A549 (cell line): ENCODE measurements around the gene USP24.

Source experiments
- CEBPB ChIP-seq, 2 experiments: fragments of >200 bp in 1 of 2; sonication (Bioruptor Twin) in 1 of 2; formaldehyde crosslinking in 1 of 2; IDR thresholded peaks; 2 replicates each; pipeline ENCODE4 v1.6.1; 2012 to 2016
- CTCF ChIP-seq: fragments of >200 bp; sonication (Bioruptor Twin); formaldehyde crosslinking; IDR thresholded peaks from 3 replicates; pipeline ENCODE4 v1.5.1; 2016
- EHMT2 ChIP-seq: fragments of 200-600 bp; sonication (generic); IDR thresholded peaks from 2 replicates; pipeline ENCODE4 v1.6.1; 2016; ENCODE audit warnings: antibody characterized with exemption, low read depth, mild to moderate bottlenecking, moderate library complexity
- HDAC2 ChIP-seq: fragments of 200-600 bp; sonication (generic); IDR thresholded peaks from 2 replicates; pipeline ENCODE4 v1.6.1; 2016
- JUN ChIP-seq, 2 experiments: fragments of >200 bp; sonication (Bioruptor Twin); formaldehyde crosslinking; IDR thresholded peaks; 2 replicates in 1 of 2; 3 replicates in 1 of 2; pipeline ENCODE4 v1.6.1; 2016 to 2017
- KDM1A ChIP-seq: fragments of 200-600 bp; sonication (generic); IDR thresholded peaks from 2 replicates; pipeline ENCODE4 v1.6.1; 2016; ENCODE audit warnings: low read depth, mild to moderate bottlenecking
- KDM5A ChIP-seq: fragments of 200-600 bp; sonication (generic); IDR thresholded peaks from 2 replicates; pipeline ENCODE4 v1.6.1; 2016; ENCODE audit warnings: antibody characterized with exemption, mild to moderate bottlenecking
- POLR2A ChIP-seq: IDR thresholded peaks from 2 replicates; pipeline ENCODE4 v1.6.1; 2012; ENCODE audit warnings: mild to moderate bottlenecking, low read length
- RAD21 ChIP-seq, 2 experiments: fragments of >200 bp in 1 of 2; sonication (Bioruptor Twin) in 1 of 2; formaldehyde crosslinking in 1 of 2; IDR thresholded peaks in 1 of 2; conservative IDR thresholded peaks in 1 of 2; 2 replicates in 1 of 2; 3 replicates in 1 of 2; pipeline ENCODE4 v1.6.1; 2012 to 2018; ENCODE audit warnings: inconsistent platforms in 1 of 2
- RCOR1 ChIP-seq: fragments of 150-350 bp; IDR thresholded peaks from 2 replicates; pipeline ENCODE4 v1.6.1; 2014; ENCODE audit warnings: antibody characterized with exemption, low read length, low read depth
- SREBF2 ChIP-seq: fragments of 450-650 bp; IDR thresholded peaks from 2 replicates; pipeline ENCODE4 v1.6.1; 2014; ENCODE audit warnings: mild to moderate bottlenecking, moderate library complexity
- USF2 ChIP-seq: fragments of 450-650 bp; IDR thresholded peaks from 2 replicates; pipeline ENCODE4 v1.6.1; 2014; ENCODE audit warnings: antibody characterized with exemption
- TF ChIP-seq, protein P1 (sequence below): fragments of 200-600 bp; sonication (generic); IDR thresholded peaks from 2 replicates; pipeline ENCODE4 v1.6.1; 2016; ENCODE audit warnings: antibody characterized with exemption, mild to moderate bottlenecking, moderate library complexity

- TF ChIP-seq CTCF (no peak), SREBF2 (no peak), USF2 (no peak), KDM1A (no peak), POLR2A (no peak), EHMT2 (no peak), CEBPB (IDR thresholded peaks at IDR 0.05) (no peak), JUN (IDR thresholded peaks at IDR 0.05) (no peak), KDM5A (no peak), RCOR1 (no peak), RAD21 (conservative IDR thresholded peaks at IDR 0.05 in 1 of 2, IDR thresholded peaks at IDR 0.05 in 1 of 2) (no peak), HDAC2 (no peak)
- TF ChIP-seq, protein P1, sequence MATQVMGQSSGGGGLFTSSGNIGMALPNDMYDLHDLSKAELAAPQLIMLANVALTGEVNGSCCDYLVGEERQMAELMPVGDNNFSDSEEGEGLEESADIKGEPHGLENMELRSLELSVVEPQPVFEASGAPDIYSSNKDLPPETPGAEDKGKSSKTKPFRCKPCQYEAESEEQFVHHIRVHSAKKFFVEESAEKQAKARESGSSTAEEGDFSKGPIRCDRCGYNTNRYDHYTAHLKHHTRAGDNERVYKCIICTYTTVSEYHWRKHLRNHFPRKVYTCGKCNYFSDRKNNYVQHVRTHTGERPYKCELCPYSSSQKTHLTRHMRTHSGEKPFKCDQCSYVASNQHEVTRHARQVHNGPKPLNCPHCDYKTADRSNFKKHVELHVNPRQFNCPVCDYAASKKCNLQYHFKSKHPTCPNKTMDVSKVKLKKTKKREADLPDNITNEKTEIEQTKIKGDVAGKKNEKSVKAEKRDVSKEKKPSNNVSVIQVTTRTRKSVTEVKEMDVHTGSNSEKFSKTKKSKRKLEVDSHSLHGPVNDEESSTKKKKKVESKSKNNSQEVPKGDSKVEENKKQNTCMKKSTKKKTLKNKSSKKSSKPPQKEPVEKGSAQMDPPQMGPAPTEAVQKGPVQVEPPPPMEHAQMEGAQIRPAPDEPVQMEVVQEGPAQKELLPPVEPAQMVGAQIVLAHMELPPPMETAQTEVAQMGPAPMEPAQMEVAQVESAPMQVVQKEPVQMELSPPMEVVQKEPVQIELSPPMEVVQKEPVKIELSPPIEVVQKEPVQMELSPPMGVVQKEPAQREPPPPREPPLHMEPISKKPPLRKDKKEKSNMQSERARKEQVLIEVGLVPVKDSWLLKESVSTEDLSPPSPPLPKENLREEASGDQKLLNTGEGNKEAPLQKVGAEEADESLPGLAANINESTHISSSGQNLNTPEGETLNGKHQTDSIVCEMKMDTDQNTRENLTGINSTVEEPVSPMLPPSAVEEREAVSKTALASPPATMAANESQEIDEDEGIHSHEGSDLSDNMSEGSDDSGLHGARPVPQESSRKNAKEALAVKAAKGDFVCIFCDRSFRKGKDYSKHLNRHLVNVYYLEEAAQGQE, result no peak
Measured at GRCh38 chr1:55188909-55189308, 26.3 kb downstream of the USP24 start.
